ENCODE data around the gene ACP5. TPM values are rescaled to one million over a fixed set of nuclear protein-coding genes. Genes with fewer than 3 reads are reported as not detected.

ACP5 gene
- total and polyA plus RNA-seq, 2 of the 4 experiments (the other 2 are of a cell fraction), result 0.54 to 1.2 TPM

- Histone ChIP-seq H4K5ac (ENCODE audit: low read depth, low read length) (no peak overlapping the region), H3K4me3 (ENCODE audit: insufficient read depth, low read depth, low read length) (no peak overlapping the region), H3K79me1 (ENCODE audit: low read depth in 1 of 2, low read length in 2 of 2) (peaks cover 0 to 17% of the 10 kb centered on the region in 2 experiments; a peak in 2 of 4 replicates), H3K9me1 (ENCODE audit: insufficient read depth, low read length) (no peaks in the 10 kb centered on the region), H3K27me3 (ENCODE audit: control insufficient read depth, insufficient read depth, low read length) (no peaks in the 10 kb centered on the region), H2BK5ac (ENCODE audit: low read depth, low read length, poor library complexity, severe bottlenecking) (no peak overlapping the region), H3K9me3 (ENCODE audit: control insufficient read depth, insufficient read depth, low read length) (no peaks in the 10 kb centered on the region), H3K14ac (replicated peaks; ENCODE audit: low read depth, low read length) (no peak overlapping the region), H3K18ac (ENCODE audit: low read depth, low read length) (no peak overlapping the region), H3K23ac (ENCODE audit: low read depth, low read length) (no peak overlapping the region), H2AK9ac (replicated peaks; ENCODE audit: low read depth, low read length, poor library complexity) (no peak overlapping the region), H3K56ac (ENCODE audit: extremely low read depth, insufficient read depth, low read length) (no peak overlapping the region), H4K91ac (ENCODE audit: insufficient read depth, low read depth, low read length) (no peak overlapping the region), H4K20me1 (ENCODE audit: insufficient read depth, low read length) (peaks cover 3% of the 10 kb centered on the region; the same call in 1 of the 2 replicates), H2BK120ac (ENCODE audit: low read depth, low read length) (no peak overlapping the region), H3K4me1 (ENCODE audit: control insufficient read depth, insufficient read depth, low read length) (no peaks in the 10 kb centered on the region), H2AFZ (replicated peaks; ENCODE audit: low read length, poor library complexity) (no peak overlapping the region), H3K4ac (ENCODE audit: low read depth, low read length) (no peak overlapping the region), H2BK15ac (ENCODE audit: low read depth, low read length) (no peak overlapping the region), H4K8ac (ENCODE audit: low read depth in 2 of 2, low read length in 2 of 2) (no peak overlapping the region), H2BK20ac (ENCODE audit: low read depth, low read length) (no peak overlapping the region), H2AK5ac (ENCODE audit: low read depth, low read length) (no peak overlapping the region), H3K4me2 (ENCODE audit: low read depth, low read length) (no peak overlapping the region), H3K36me3 (ENCODE audit: control insufficient read depth, insufficient read depth, low read length) (no peaks in the 10 kb centered on the region), H3K27ac (ENCODE audit: insufficient read depth, low read length) (no peak overlapping the region), H3K9ac (ENCODE audit: low read depth, low read length) (no peak overlapping the region)
- in situ Hi-C loops (cut with MboI; ENCODE audit: low sequenced_read_pairs), result no loop called here
- intact Hi-C loops (cut with micrococcal nuclease), result no loop called here
- WGBS, 2 experiments (ENCODE audit: extremely low coverage in 2 of 2, insufficient read length in 1 of 2), result 92% methylated on average over 4 of the region's 8 CpGs; no CpG with 5 or more reads in 1 of the 2 experiments
- DNase-seq (no peak), ATAC-seq (ENCODE audit: low read depth) (no peak)
- CTCF ChIA-PET, result no interaction called here
- no peak for TF ChIP-seq CEBPB (IDR thresholded peaks at IDR 0.05; ENCODE audit: low read depth, low read length)
- TF ChIP-seq RCOR1 (IDR thresholded peaks at IDR 0.05; ENCODE audit: insufficient replicate concordance, low read length), result no peak
- no peak for TF ChIP-seq BHLHE40 (IDR thresholded peaks at IDR 0.05; ENCODE audit: low read depth, low read length)
- no peak for TF ChIP-seq NFE2L2 (IDR thresholded peaks at IDR 0.05; ENCODE audit: low read depth, low read length)
- TF ChIP-seq, protein P1, sequence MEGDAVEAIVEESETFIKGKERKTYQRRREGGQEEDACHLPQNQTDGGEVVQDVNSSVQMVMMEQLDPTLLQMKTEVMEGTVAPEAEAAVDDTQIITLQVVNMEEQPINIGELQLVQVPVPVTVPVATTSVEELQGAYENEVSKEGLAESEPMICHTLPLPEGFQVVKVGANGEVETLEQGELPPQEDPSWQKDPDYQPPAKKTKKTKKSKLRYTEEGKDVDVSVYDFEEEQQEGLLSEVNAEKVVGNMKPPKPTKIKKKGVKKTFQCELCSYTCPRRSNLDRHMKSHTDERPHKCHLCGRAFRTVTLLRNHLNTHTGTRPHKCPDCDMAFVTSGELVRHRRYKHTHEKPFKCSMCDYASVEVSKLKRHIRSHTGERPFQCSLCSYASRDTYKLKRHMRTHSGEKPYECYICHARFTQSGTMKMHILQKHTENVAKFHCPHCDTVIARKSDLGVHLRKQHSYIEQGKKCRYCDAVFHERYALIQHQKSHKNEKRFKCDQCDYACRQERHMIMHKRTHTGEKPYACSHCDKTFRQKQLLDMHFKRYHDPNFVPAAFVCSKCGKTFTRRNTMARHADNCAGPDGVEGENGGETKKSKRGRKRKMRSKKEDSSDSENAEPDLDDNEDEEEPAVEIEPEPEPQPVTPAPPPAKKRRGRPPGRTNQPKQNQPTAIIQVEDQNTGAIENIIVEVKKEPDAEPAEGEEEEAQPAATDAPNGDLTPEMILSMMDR (conservative IDR thresholded peaks at IDR 0.05; ENCODE audit: low read depth, low read length), result no peak
- no peak for TF ChIP-seq RFX5 (IDR thresholded peaks at IDR 0.05; ENCODE audit: low read depth, low read length)
- no peak for TF ChIP-seq POLR2A (IDR thresholded peaks at IDR 0.05; ENCODE audit: low read depth, low read length)
- no peak for TF ChIP-seq MAZ (IDR thresholded peaks at IDR 0.05; ENCODE audit: borderline replicate concordance, low read depth, low read length)
- no peak for TF ChIP-seq CHD1 (IDR thresholded peaks at IDR 0.05; ENCODE audit: low read depth, low read length)
- no peak for TF ChIP-seq USF2 (IDR thresholded peaks at IDR 0.05; ENCODE audit: low read depth, low read length)
- no peak for TF ChIP-seq MAFK (IDR thresholded peaks at IDR 0.05; ENCODE audit: low read depth, low read length)
- TF ChIP-seq, protein P2, sequence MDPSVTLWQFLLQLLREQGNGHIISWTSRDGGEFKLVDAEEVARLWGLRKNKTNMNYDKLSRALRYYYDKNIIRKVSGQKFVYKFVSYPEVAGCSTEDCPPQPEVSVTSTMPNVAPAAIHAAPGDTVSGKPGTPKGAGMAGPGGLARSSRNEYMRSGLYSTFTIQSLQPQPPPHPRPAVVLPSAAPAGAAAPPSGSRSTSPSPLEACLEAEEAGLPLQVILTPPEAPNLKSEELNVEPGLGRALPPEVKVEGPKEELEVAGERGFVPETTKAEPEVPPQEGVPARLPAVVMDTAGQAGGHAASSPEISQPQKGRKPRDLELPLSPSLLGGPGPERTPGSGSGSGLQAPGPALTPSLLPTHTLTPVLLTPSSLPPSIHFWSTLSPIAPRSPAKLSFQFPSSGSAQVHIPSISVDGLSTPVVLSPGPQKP (IDR thresholded peaks at IDR 0.05; ENCODE audit: borderline replicate concordance, low read depth, low read length), result no peak
- no peak for TF ChIP-seq MXI1 (IDR thresholded peaks at IDR 0.05; ENCODE audit: borderline replicate concordance, low read depth, low read length)
- TF ChIP-seq FOS (IDR thresholded peaks at IDR 0.05; ENCODE audit: low read depth, low read length), result no peak
- TF ChIP-seq SMC3 (IDR thresholded peaks at IDR 0.05; ENCODE audit: low read depth, low read length), result no peak
- TF ChIP-seq RAD21 (IDR thresholded peaks at IDR 0.05; ENCODE audit: low read length), result no peak
- BruUV-seq (replicated peaks), result no TSS peak
- dilution Hi-C loops (cut with HindIII; ENCODE audit: low sequenced_read_pairs, unreplicated experiment), result no loop called here
- POLR2A ChIA-PET (ENCODE audit: unreplicated experiment), result interaction anchor here (0.5 kb wide), 1 partner anchor 13 kb away, joined by 4 read pairs; no protein-coding TSS in a partner anchor
These were observed 13.9 kb downstream of the ACP5 start for GRCh38 chr19:11563532-11563931.

Measured in IMR-90 (cell line).